ENCODE data around the gene ZNF747.
"Not testable (repeated sequence)": the region's sequence is repeated elsewhere in the genome, so short reads cannot be mapped to it uniquely, and the experiment has no call there.

ZNF747 gene

GRCh38 chr16:30557957-30558788 lies 23.5 kb upstream of the ZNF747 start, which contains the start of gene ZNF764:
Gene ZNF764 (minus strand): TSS chr16:30558374. CDS start chr16:30558182, 192 bp downstream.
- DNase-seq (ENCODE audit: low spot score) = peak; percentile 93

DNA sequence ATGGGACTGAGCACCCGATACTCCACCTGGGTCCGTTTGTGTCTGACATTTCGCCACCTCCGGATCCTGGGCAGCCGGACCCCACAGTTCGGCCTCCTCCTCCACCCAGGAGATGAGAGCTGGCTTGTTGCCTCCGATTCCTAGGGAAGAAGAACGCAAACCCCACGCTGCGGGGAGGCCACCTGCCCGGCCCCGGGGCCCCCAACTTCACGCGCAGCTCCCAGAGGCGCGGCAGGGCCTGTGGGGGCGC lies 23.0 kb upstream of the ZNF747 start:
- DNase-seq (ENCODE audit: low spot score) = no peak

DNA sequence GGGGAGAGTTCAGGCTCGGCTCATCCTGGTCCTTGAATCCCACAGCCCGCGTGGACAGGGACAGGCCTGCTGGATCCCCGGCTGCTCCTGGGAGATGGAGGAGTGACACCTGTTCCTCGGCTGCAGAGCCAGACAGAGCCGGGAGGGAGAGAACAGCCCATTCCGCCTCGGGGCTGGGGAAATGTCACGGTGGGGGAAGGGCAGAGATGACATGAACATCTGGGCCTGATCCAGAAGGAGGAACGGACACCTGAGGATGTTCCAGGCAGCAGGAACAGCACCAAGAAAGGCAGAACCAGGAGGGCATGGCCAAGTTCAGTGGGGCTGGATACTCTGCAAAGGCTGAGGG lies 21.4 kb upstream of the ZNF747 start:
- no peak for DNase-seq (ENCODE audit: low spot score)

DNA sequence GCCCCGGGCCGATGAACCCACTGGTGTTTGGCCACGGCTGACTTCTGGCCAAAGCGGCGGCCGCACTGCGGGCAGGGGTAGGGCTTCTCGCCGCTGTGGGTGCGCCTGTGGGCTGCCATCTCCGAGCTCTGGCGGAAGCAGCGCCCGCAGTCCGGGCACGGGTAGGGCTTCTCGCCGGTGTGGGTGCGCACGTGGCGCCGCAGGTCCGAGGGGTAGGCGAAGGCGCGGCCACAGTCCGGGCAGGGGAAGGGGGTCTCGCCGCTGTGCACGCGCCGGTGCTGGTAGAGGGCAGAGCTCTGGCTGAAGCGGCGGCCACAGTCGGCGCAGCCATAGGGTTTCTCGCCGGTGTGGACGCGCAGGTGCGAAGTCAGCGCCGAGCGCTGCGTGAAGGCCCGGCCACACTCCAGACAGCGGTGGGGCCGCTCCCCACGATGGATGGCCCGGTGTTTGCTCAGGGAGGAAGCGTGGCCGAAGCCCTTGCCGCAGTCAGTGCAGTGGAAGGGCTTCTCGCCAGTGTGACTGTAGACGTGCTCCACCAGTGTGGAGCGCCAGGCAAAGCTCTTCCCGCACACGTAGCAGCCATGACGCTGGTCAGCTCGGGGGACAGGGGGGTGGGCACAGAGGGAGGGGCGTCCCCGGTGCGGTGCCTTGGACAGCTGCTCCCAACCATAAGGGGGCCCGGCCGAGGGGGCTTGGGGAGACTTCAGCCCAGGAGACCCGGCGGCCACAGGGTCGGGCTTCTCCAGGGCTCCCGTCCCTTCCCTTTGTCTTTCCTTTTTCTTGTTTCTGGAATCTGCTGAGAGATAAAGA lies 20.9 kb upstream of the ZNF747 start:
- DNase-seq (ENCODE audit: low spot score) = no peak

GRCh38 chr16:30554557-30555314 lies 20.1 kb upstream of the ZNF747 start:
- DNase-seq (ENCODE audit: low spot score) = no peak

DNA sequence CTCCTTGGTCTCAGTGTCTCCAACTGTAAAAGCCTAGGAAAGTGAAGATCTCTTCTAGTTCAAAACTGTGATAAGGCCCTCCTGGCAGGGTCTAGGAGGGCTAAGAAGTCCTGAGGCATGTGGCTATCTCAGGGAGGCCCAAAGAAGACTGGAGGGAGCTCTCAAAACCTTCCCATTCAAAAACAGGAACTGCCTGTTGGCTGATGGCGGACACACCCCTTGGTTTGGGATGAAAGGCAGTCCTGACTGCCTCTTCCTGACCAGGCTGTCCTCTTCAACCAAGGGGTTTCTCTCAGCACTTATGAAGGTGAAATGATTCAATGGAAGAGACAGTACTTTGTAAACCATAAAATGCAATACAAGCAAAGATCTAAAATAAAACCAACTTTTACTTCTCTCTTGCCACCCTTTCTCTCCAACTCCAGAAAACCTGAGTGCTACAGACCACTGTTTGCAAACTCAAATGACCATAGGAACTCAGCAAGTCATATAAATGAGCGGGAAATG lies 18.8 kb upstream of the ZNF747 start:
- DNase-seq (ENCODE audit: low spot score) = no peak

GRCh38 chr16:30552956-30553355 lies 18.3 kb upstream of the ZNF747 start:
- no peak for DNase-seq (ENCODE audit: low spot score)

DNA sequence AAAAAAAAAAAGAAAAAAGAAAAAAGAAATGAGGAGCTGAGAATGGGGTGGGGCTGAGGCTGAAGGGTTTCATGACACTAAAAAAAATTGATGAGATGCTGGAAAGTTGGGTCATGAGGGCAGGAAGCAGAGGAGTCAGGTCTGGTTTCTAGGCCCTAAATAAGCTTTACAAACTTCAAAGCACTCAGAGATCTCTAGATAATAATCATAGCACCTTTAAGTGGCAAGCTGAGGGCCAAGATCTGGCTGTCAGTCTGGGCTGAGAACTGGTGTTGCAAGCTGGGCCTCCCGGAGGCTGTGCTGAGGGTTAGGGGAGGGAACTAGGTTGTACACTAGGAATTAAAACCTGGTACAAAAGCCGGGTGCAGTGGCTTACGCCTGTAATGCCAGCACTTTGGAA lies 17.1 kb upstream of the ZNF747 start:
- no peak for DNase-seq (ENCODE audit: low spot score)

DNA sequence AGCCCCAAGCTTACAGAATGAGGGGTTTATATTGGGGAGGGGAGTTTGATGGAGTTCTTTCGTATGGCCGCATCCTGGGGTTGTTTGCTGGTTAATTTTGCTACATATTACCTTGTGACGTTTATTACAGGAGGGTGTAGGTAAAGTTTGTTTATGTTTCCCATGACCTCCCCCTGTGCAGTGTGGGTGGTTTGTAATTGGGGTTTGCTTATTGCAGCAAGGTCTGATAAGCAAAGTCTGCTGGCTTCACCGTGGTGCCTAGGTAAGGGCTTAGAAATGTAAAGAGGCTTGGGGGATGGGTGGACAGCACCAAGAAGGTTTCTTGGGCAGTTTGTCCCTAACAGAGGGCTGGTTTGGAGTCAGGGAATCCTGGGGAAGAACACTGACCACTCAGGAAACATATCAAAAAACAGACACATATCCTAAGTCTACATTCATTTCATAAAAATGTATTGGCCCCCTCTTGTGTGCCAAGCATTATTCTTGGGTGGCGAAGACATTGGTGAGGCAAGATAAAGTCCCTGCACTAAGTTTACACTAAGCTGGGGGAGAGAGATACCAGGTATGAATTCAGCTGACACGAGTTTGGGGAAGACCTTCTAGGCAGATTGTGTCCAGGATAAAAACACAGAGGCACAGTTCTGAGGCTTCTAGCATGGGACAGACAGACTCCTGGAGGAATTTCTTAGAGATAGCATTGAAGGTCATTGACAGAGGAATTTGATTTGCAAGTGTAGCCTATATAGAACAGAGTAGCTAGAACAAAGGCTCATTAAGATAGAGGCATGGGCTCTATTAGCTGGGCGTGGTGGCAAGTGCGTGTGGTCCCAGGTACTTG lies 14.0 kb upstream of the ZNF747 start:
- DNase-seq (ENCODE audit: low spot score) = no peak

DNA sequence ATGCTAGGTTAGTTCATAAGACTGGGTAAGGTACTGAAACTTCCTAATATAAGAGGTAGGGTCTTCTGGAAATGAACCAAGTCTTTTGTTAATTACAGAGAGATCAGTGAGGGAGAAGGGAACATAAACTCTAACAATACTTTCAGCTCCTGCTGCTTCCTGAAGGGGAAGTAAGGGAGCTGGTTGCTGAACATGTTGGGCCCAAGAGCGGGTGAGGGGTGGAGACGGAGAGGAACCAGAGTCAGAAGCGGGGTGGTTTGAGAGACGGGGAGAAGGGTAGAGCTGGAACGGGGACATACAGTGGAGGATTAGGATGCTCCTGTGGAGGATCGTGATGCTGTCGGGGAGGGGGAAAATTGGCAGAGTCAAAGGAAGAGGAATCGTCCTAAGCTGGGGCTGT lies 11.5 kb upstream of the ZNF747 start:
- DNase-seq (ENCODE audit: low spot score) = no peak

GRCh38 chr16:30543067-30543466 lies 8.4 kb upstream of the ZNF747 start:
- no peak for DNase-seq (ENCODE audit: low spot score)

- DNase-seq (ENCODE audit: low spot score) = no peak
Observed at GRCh38 chr16:30541502-30542329, 7.1 kb upstream of the ZNF747 start.

GRCh38 chr16:30540916-30541464 lies 6.3 kb upstream of the ZNF747 start:
- DNase-seq (ENCODE audit: low spot score) = not testable (repeated sequence)

DNA sequence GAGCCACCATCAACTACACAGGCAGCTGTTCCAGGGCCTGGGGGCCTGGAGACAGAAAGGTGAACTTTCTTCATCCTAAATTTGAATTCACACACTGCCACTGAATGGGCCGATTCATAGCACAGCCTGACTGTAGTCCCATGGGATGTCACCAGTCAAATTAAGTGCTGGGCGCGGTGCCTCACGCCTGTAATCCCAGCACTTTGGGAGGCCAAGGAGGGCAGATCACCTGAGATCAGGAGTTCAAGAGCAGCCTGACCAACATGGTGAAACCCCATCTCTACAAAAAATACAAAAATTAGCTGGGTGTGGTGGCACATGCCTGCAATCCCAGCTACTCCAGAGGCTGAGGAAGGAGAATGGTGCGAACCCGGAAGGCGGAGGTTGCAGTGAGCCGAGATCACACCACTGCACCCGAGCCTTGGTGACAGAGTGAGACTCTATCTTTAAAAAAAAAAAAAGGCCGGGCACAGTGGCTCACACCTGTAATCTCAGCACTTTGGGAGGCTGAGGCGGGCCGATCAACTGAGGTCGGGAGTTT lies 5.4 kb upstream of the ZNF747 start:
- not testable (repeated sequence) for DNase-seq (ENCODE audit: low spot score)

GRCh38 chr16:30539000-30539964 lies 4.6 kb upstream of the ZNF747 start:
- DNase-seq (ENCODE audit: low spot score) = no peak

- DNase-seq (ENCODE audit: low spot score) = not testable (repeated sequence)
Observed at GRCh38 chr16:30536391-30537024, 1.9 kb upstream of the ZNF747 start.

GRCh38 chr16:30535777-30536190 lies 1.1 kb upstream of the ZNF747 start:
- peak; percentile 72 for DNase-seq (ENCODE audit: low spot score)

GRCh38 chr16:30535106-30535776 lies 583 bp upstream of the ZNF747 start:
- DNase-seq (ENCODE audit: low spot score) = no peak

Data from iPS-NIHi11 (cell line).